GM12865 (cell line): ENCODE measurements around the gene BORCS8.
"Not testable (repeated sequence)": the region's sequence is repeated elsewhere in the genome, so short reads cannot be mapped to it uniquely, and the experiment has no call there.

Experiments
- DNase-seq: peaks from one replicate; pipeline ENCODE4 v3.0.0; 2010; ENCODE audit warnings: low read depth
- H3K4me3 ChIP-seq: 2 replicates; pipeline ENCODE4 v1.5.1; 2011; ENCODE audit warnings: mild to moderate bottlenecking, low read depth, low read length, control low read depth
- CTCF ChIP-seq: IDR thresholded peaks from 2 replicates; pipeline ENCODE4 v1.5.1; 2011; ENCODE audit warnings: low read length, control low read depth, low read depth, inconsistent platforms; ENCODE audit not compliant: insufficient read depth; ENCODE audit errors: missing control alignments

BORCS8 gene

GRCh38 chr19:19224150-19224851 lies 32.3 kb upstream of the BORCS8 start:
- no peak for DNase-seq
- TF ChIP-seq CTCF, result no peak
- no peak overlapping the region; the same call in 1 of the 2 replicates for H3K4me3 ChIP-seq

GRCh38 chr19:19223636-19224035 lies 31.7 kb upstream of the BORCS8 start:
- H3K4me3 ChIP-seq, result no peak overlapping the region
- TF ChIP-seq CTCF, result no peak
- no peak for DNase-seq

GRCh38 chr19:19223060-19223459 lies 31.1 kb upstream of the BORCS8 start:
- no peak for TF ChIP-seq CTCF
- H3K4me3 ChIP-seq, result no peak overlapping the region
- DNase-seq, result no peak

GRCh38 chr19:19221000-19221399 lies 29.0 kb upstream of the BORCS8 start:
- not testable (repeated sequence) for DNase-seq

GRCh38 chr19:19218911-19219310 lies 27.0 kb upstream of the BORCS8 start:
- no peak for TF ChIP-seq CTCF
- no peak for DNase-seq

More at GRCh38 chr19:19221000-19221399, 29.0 kb upstream of the BORCS8 start:
- H3K4me3 ChIP-seq, result not testable (repeated sequence)

GRCh38 chr19:19217099-19217498 lies 25.1 kb upstream of the BORCS8 start:
- peak; percentile 16 for TF ChIP-seq CTCF
- H3K4me3 ChIP-seq, result no peak overlapping the region
- DNase-seq, result peak; percentile 75

More at GRCh38 chr19:19218911-19219310, 27.0 kb upstream of the BORCS8 start:
- H3K4me3 ChIP-seq, result no peak overlapping the region

GRCh38 chr19:19215792-19216191 lies 23.8 kb upstream of the BORCS8 start:
- TF ChIP-seq CTCF, result no peak
- no peak overlapping the region for H3K4me3 ChIP-seq
- no peak for DNase-seq

GRCh38 chr19:19214892-19215291 lies 22.9 kb upstream of the BORCS8 start:
- DNase-seq, result no peak
- TF ChIP-seq CTCF, result no peak
- no peak overlapping the region for H3K4me3 ChIP-seq
